ENCODE data around the gene GPR18.

DNA sequence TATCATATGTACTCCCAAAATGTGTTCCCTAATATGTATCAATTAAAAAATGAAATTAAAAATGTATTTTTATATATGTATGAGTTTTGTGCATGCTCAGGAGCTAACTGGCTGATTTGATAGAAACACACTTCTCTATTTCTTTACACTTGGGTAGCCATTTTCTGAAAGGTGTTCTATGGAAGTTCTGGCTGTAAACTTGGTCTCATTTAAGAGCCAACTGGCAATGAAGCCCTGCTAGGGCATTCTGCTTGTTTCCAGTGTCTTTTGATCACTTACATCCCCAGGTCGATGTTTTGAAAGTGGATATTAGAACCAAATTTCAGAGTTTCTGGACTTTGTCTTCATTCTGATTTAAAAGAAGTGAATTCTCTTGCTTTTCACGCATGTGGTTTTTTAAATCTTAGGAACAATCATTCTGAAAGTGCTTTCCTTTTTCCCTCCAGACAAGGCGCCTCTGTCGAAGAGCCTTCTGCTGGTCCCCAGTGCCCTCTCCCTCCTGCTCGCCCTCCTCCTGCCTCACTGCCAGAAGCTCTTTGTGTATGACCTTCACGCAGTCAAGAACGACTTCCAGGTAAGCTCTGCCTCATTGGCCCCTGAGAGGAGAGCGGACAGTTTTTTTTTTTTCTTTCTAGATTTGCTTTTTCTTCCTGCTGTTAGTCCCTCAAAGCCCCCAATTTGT, 20.1 kb downstream of the GPR18 start:
- TF ChIP-seq POLR2AphosphoS5 (IDR thresholded peaks at IDR 0.05; ENCODE audit: borderline replicate concordance, low read depth, low read length) (no peak), EZH2 (IDR thresholded peaks at IDR 0.05) (no peak), FOXP2 (optimal IDR thresholded peaks at IDR 0.05; ENCODE audit: control extremely low read depth, extremely low read length, insufficient read depth) (no peak)

Data from SK-N-MC (cell line).